NCI-H774 (cell line): ENCODE data around the gene DIPK1C.
"Not testable (repeated sequence)": the region's sequence is repeated elsewhere in the genome, so short reads cannot be mapped to it uniquely, and the experiment has no call there.

ENCODE experiments used
- DNase-seq: peaks from one replicate; lab custom pipeline; 2025; lab: John Stamatoyannopoulos, UW

Gene DIPK1C

GRCh38 chr18:74457043-74457724, at the start of gene DIPK1C:
TSS of gene DIPK1C (minus strand) at chr18:74457308. CDS start at chr18:74457259, 49 bp downstream.
- DNase-seq, result no peak

- no peak for DNase-seq
Measured at GRCh38 chr18:74506448-74507084, 49.5 kb upstream of the DIPK1C start.

GRCh38 chr18:74505776-74506175, 48.7 kb upstream of the DIPK1C start:
- DNase-seq, result no peak

- no peak for DNase-seq
Measured at GRCh38 chr18:74503137-74503536, 46.0 kb upstream of the DIPK1C start.

- no peak for DNase-seq
Measured at GRCh38 chr18:74501386-74501785, 44.3 kb upstream of the DIPK1C start.

DNA sequence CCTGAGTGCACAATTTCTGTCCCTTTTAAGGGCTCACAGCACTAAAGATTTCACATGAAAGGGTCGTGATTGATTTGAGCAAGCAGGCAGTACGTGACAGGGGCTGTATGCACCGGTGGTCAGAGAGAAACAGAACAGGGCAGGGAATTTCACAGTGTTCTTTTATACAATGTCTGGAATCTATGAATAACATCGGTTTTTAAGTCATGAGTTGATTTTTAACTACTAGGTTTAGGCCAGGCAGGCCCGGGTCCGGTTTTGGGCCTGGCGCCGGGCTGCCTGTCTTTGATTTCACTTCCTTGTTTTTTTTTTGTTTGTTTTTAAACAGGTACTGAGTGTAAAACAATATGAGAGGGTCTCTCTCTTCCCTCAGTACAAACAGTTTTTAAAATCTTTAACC, 43.7 kb upstream of the DIPK1C start:
- not testable (repeated sequence) for DNase-seq

GRCh38 chr18:74500372-74500771, 43.3 kb upstream of the DIPK1C start:
- no peak for DNase-seq

DNA sequence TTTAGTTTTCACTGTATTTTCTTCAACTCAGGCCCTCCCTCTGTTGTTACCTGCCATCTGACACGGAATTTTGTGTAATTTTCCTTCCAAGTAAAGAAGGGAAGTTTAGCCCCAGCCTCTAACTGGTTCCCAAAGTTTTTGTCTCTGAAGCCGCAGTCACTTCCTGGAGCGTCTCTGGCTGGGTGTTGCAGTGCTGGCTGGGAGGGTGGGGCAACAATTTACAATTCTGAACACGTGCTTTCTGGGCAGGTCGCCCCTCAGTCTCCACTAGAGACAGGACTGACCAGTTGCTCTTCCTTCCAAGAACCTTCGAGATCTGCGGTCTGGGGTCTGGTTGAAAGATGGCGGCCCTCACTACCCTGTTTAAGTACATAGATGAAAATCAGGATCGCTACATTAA, 42.5 kb upstream of the DIPK1C start:
- no peak for DNase-seq

DNA sequence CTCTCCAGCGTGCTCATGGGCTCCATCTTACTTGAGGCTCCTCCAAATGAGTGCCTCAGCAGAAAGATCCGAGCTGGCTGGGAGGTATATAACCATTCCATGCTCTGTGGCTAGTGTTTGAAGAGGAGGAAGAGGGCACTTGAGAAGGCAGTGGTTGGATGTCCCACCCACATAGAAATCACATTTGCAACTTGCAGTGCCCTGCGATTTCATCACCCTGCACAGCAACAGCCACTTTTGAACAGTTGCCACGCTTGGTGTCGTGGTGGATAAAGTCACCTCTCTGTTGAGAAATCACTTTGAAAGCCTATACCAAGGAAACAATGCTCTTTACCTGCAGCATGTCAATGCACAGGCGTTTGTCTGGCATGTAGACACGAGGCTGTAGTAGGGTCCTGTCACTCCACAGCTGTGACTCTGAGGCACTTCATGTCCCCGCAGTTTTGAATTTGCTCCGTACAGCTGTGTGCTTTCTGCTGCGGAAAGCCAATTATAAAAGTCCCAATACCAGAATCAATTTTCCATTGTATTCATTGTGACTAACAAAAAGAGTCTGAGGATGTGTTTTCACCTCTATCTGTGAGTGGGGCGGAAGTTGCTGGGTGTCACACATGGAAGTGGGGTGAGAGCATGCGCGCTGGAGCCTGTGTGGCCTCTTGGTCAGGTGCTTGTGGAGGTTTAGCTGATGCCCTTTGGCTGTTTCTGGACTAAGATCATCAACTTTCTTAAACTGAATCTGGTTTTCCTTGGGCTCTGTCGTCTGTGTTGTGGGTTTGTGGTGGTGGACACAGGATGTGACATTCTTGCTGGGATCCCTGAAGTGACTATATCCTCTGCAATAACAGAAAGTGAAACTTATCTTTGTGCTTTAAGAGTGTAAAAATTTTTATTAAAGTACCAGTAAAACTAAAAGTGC, 41.9 kb upstream of the DIPK1C start:
- DNase-seq, result no peak

GRCh38 chr18:74497778-74498177, 40.7 kb upstream of the DIPK1C start:
- DNase-seq, result no peak

DNA sequence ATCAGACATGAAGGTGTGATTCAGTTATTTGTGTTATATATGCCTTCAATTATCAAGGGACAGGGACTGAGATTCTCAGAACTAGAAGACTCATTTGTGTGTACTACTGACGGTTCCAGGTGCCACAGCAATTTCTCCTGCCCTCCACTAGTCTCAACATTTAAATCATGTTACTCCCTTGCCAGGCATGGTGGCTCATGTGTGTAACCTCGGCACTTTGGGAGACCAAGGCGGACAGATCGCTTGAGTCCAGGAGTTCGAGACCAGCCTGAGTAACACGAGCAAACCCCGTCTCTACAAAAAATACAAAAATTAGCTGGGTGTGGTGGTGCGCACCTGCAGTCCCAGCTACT, 40.2 kb upstream of the DIPK1C start:
- DNase-seq, result no peak

DNA sequence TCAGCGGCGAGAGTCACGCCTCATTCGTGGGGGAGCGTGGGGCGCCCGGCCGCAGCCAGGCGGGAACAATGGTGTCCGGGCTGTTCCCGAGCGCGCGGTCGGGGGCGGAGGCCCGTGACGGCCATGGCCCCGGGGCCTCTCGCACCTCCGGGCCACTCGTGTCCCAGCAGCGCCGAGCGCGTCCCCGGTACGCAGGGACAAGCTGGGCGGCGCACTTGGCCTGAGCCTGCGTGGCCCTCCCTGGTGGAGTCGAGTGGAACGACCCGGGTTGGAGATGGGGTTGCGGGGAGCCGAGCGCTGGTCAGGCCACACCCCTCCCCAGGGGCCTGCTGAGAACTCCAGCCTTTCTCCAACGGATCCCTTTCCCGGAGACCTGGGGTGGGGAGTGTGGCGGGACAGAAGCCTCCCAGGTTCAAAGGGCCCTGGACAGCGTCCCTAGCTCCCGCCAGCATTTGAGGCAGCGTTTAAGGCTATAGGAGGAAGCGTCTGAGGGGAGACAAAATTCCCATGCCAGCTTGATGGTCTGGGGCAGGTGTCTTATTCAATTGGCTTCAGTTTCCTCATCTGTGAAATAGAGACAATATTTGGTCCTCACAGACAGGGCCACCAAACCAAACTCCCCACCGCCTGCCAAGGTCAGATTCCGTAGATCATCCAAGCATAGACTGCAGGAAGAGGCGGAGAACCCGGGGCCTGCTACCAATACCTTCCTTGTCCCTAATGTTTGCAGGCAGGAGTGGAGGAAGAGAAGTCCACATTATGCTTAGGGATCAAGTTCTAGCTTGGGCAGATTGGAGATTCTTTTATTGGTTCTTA, 39.6 kb upstream of the DIPK1C start:
- peak; percentile 48 for DNase-seq

DNA sequence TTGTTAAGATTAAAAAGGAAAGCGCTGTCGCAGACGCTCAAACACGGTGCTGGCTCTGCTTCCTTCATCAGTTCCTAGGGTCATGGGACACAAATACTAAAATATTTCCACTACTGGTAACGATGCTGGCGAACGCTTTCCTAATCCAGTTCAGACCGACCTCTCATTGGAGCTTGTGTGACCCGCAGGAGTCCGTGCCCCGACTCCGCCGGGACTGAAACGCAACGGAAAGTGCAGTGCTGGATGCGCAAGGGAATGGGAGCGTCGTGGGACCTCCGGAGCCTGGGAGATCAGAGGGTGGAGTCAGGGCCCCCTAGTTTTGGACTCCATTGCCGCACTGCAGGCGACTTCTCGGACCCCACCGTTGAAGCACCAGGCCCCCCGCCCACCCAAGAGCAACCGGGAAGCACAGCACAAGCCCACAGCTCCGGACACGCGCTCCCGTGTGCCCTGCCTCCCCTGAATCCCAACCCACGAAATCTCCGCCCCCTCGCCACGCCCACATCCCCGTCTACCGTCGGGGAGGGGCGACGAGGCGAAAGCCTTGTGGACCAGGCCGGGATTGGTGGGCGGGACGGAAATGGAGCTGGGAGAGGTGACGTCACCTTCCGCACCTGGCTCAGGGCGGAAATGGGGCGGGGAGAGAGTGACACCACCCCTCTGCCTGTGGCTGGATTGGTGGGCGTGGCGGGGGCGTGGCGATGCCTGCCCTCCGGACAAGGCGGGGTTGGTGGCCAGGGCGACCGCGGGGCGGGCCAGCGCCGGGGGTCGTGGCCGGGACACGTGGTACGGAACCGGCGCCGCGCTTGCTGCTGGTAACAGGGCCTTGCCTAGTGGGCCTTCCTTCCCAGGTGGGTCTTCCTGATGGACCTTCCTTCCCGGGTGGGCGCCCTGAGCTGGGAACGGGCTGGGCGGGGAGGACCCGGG, 38.7 kb upstream of the DIPK1C start, which contains the start of gene CNDP2:
CNDP2 (plus strand) TSS at position 783 of the 927 bp plus-strand sequence. CDS start 3,611 bp downstream, outside the sequence.
- peak; percentile 98 for DNase-seq

GRCh38 chr18:74494514-74494913, 37.4 kb upstream of the DIPK1C start:
- DNase-seq, result no peak

DNA sequence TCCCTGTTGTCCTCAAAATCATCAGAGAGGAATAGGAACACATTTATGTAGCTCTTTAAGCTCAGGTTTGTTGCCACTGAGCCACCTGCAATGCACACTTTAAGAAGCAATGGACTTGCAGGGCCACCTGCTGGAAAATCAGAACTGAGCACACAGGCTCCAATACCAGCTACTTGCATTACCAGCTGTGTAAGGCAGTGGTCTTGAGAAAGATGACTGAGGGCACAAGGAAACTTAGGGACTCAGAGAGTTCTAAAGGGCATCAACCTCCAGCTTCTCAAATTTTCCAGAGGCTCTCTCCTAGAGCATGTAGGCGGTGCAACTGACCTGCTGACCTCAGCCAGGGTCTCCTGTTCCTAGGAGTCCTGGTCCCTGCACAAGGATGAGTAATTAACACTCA, 36.6 kb upstream of the DIPK1C start:
- DNase-seq, result peak; percentile 42

- DNase-seq, result no peak
Measured at GRCh38 chr18:74492259-74492658, 35.2 kb upstream of the DIPK1C start.

- no peak for DNase-seq
Measured at GRCh38 chr18:74489676-74490075, 32.6 kb upstream of the DIPK1C start.

GRCh38 chr18:74488864-74489263, 31.8 kb upstream of the DIPK1C start:
- no peak for DNase-seq

DNA sequence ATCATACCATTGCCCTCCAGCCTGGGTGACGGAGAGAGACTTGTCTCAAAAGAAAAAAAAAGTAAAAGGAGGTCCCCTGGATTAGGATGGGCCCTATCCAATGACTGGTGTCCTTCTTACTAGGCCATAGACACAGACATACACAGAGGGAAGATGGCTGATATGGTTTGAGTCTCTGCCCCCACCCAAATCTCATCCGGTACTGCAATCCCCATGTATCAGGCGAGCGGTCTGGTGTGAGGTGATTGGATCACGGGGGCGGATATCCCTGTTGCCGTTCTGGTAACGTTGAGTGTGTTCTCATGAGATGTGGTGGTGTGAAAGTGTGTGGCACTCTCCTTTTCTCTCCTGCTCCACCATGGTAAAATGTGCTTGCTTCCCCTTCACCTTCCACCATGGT, 31.2 kb upstream of the DIPK1C start:
- DNase-seq, result no peak

GRCh38 chr18:74486119-74486849, 29.2 kb upstream of the DIPK1C start:
- DNase-seq, result no peak
